Measurements from ENCODE around the gene MAMDC4. TPM values are rescaled to one million over a fixed set of nuclear protein-coding genes. Genes with fewer than 3 reads are reported as not detected.
A peak's percentile ranks its signal among the peaks of the same experiment; 100 is the strongest.
"Not testable (repeated sequence)": the region's sequence is repeated elsewhere in the genome, so short reads cannot be mapped to it uniquely, and the experiment has no call there.

MAMDC4 gene
- total and polyA plus RNA-seq, 2 of the 13 experiments (the other 11 are each of a cell fraction or from before 2014, with no cell fraction given), result 6.0 to 6.8 TPM

DNA sequence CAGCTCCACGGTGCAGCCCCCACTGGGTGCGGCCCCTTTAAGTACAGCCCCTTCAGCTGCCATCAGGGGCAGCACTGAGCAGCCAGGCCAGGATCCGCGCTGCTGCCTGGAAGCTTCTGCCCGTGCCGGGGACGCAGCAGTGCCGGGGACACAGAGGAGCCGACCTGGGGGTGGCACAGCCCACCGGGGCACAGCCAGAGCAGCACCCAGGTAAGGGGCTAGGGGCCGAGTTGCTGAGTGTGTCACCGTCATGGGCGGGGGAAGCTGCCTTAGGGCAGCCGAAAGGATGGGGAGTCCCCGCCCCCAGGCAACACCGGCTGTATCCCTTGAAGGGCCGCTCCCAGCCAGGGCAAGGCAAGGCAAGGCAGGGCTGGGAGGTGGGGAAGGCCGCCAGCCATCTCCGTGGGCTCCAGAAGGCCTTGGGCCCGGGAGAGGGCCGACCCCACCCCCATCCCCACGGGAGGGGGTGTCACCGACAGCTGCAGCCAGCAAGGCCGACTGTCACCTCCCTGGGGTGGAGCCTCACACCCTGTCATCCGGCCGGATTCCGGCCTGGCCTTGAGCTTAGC, 9.7 kb upstream of the MAMDC4 start, which contains the start of gene AJM1 (continued):
- 0 out of 2 replicates have a peak, but pooled peaks have one; percentile 16 for TF ChIP-seq ZSCAN5A (CRISPR knock-in tag; IDR thresholded peaks at IDR 0.05; ENCODE audit: borderline replicate concordance)
- peak; percentile 59; the same call in 1 of the 2 replicates for TF ChIP-seq BHLHE40 (IDR thresholded peaks at IDR 0.05; ENCODE audit: low read length)
- peak; percentile 57; the same call in 1 of the 2 replicates for TF ChIP-seq ZNF142 (CRISPR knock-in tag; IDR thresholded peaks at IDR 0.05)
- peak; percentile 62 for TF ChIP-seq MYC (CRISPR knock-in tag; IDR thresholded peaks at IDR 0.05; ENCODE audit: borderline replicate concordance)
- TF ChIP-seq FOXK1 (CRISPR knock-in tag; IDR thresholded peaks at IDR 0.05; ENCODE audit: borderline replicate concordance, low read depth), result 0 out of 2 replicates have a peak, but pooled peaks have one; percentile 13
- TF ChIP-seq GABPB1 (CRISPR knock-in tag; IDR thresholded peaks at IDR 0.05), result peak; percentile 63; the same call in 1 of the 2 replicates
- TF ChIP-seq, protein P1, sequence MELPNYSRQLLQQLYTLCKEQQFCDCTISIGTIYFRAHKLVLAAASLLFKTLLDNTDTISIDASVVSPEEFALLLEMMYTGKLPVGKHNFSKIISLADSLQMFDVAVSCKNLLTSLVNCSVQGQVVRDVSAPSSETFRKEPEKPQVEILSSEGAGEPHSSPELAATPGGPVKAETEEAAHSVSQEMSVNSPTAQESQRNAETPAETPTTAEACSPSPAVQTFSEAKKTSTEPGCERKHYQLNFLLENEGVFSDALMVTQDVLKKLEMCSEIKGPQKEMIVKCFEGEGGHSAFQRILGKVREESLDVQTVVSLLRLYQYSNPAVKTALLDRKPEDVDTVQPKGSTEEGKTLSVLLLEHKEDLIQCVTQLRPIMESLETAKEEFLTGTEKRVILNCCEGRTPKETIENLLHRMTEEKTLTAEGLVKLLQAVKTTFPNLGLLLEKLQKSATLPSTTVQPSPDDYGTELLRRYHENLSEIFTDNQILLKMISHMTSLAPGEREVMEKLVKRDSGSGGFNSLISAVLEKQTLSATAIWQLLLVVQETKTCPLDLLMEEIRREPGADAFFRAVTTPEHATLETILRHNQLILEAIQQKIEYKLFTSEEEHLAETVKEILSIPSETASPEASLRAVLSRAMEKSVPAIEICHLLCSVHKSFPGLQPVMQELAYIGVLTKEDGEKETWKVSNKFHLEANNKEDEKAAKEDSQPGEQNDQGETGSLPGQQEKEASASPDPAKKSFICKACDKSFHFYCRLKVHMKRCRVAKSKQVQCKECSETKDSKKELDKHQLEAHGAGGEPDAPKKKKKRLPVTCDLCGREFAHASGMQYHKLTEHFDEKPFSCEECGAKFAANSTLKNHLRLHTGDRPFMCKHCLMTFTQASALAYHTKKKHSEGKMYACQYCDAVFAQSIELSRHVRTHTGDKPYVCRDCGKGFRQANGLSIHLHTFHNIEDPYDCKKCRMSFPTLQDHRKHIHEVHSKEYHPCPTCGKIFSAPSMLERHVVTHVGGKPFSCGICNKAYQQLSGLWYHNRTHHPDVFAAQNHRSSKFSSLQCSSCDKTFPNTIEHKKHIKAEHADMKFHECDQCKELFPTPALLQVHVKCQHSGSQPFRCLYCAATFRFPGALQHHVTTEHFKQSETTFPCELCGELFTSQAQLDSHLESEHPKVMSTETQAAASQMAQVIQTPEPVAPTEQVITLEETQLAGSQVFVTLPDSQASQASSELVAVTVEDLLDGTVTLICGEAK (IDR thresholded peaks at IDR 0.05), result not testable (repeated sequence)
- TF ChIP-seq, protein P1 (CRISPR knock-in tag; IDR thresholded peaks at IDR 0.05), result 0 out of 2 replicates have a peak, but pooled peaks have one; percentile 11
- TF ChIP-seq ZNF773 (CRISPR knock-in tag; IDR thresholded peaks at IDR 0.05; ENCODE audit: borderline replicate concordance), result peak; percentile 15; the same call in 1 of the 2 replicates
- peak; percentile 91 for TF ChIP-seq ZFP82 (CRISPR knock-in tag; IDR thresholded peaks at IDR 0.05; ENCODE audit: borderline replicate concordance)
- peak; percentile 47; the same call in 1 of the 2 replicates for TF ChIP-seq ZSCAN20 (CRISPR knock-in tag; IDR thresholded peaks at IDR 0.05; ENCODE audit: borderline replicate concordance)
